ENCODE data around the gene AKAP11.
A peak's percentile ranks its signal among the peaks of the same experiment; 100 is the strongest.
"Not testable (repeated sequence)": the region's sequence is repeated elsewhere in the genome, so short reads cannot be mapped to it uniquely, and the experiment has no call there.

The AKAP11 gene, protein sequence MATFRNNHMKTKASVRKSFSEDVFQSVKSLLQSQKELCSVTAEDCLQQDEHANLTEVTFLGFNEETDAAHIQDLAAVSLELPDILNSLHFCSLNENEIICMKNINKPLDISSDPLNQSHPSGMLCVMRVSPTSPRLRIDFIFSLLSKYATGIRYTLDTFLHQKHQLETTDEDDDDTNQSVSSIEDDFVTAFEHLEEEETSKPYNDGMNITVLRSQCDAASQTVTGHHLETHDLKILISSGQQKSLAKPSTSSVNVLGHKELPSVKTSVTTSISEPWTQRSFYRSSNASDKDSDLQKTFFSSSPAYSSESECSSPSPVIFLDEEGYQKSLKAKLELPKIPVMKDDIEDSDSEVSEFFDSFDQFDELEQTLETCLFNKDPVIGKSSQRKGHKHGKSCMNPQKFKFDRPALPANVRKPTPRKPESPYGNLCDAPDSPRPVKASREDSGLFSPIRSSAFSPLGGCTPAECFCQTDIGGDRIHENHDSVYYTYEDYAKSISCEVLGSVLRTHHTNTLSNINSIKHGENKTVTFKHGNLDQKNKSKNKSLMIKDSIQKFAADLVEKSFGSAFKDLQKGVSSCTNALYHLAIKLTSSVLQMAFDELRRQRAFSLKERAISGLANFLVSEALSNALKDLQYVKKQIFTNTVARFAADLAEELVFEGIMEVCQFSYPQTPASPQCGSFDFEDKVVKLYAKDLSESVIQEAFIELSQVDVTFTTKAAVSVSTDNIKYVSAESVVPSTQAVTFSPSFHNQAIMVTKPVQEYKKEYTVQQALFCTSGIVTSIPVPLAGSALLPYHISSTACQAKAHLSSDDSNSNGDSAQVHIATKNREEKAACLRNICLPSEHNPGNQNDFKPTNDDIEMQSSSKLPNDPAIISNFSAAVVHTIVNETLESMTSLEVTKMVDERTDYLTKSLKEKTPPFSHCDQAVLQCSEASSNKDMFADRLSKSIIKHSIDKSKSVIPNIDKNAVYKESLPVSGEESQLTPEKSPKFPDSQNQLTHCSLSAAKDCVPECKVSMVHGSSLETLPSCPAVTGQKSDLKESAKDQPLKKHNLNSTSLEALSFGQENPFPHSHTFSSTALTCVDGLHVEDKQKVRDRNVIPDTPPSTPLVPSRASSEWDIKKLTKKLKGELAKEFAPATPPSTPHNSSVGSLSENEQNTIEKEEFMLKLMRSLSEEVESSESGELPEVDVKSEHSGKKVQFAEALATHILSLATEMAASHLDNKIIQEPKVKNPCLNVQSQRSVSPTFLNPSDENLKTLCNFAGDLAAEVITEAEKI (N-terminal part only)

GRCh38 chr13:42272115-42272803 lies at the start of gene AKAP11:
Gene AKAP11 (plus strand): TSS chr13:42272152. CDS start chr13:42286349, 14,197 bp downstream.
- H4K20me1 ChIP-seq (ENCODE audit: insufficient read depth), result no peaks in the 10 kb centered on the region

GRCh38 chr13:42223681-42224080 lies 48.3 kb upstream of the AKAP11 start:
- Histone ChIP-seq H3K79me2 (ENCODE audit: insufficient read depth, low read depth) (no peaks in the 10 kb centered on the region), H3K36me3 (ENCODE audit: insufficient read depth) (peaks cover 3% of the 10 kb centered on the region; the same call in 1 of the 2 replicates), H3K27ac (no peak overlapping the region), H3K4me1 (ENCODE audit: low read depth, poor library complexity, severe bottlenecking) (no peaks in the 10 kb centered on the region), H2AFZ (ENCODE audit: low read depth) (no peak overlapping the region), H3K4me2 (no peak overlapping the region), H3K4me3 (IDR thresholded peaks at IDR 0.05; ENCODE audit: insufficient read depth, low read depth, low read length) (no peak overlapping the region), H3K9ac (no peak overlapping the region), H4K20me1 (ENCODE audit: insufficient read depth) (no peaks in the 10 kb centered on the region), H3K27me3 (ENCODE audit: insufficient read depth, low read depth) (no peaks in the 10 kb centered on the region)
- TF ChIP-seq, protein P1, sequence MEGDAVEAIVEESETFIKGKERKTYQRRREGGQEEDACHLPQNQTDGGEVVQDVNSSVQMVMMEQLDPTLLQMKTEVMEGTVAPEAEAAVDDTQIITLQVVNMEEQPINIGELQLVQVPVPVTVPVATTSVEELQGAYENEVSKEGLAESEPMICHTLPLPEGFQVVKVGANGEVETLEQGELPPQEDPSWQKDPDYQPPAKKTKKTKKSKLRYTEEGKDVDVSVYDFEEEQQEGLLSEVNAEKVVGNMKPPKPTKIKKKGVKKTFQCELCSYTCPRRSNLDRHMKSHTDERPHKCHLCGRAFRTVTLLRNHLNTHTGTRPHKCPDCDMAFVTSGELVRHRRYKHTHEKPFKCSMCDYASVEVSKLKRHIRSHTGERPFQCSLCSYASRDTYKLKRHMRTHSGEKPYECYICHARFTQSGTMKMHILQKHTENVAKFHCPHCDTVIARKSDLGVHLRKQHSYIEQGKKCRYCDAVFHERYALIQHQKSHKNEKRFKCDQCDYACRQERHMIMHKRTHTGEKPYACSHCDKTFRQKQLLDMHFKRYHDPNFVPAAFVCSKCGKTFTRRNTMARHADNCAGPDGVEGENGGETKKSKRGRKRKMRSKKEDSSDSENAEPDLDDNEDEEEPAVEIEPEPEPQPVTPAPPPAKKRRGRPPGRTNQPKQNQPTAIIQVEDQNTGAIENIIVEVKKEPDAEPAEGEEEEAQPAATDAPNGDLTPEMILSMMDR (conservative IDR thresholded peaks at IDR 0.05; ENCODE audit: low read depth, low read length), result no peak

More at GRCh38 chr13:42272115-42272803, at the start of gene AKAP11:
- Histone ChIP-seq H3K4me3 (IDR thresholded peaks at IDR 0.05; ENCODE audit: insufficient read depth, low read depth, low read length) (no peak within 1 kb of the TSS), H3K27me3 (ENCODE audit: insufficient read depth, low read depth) (no peaks in the 10 kb centered on the region), H2AFZ (ENCODE audit: low read depth) (peak within 1 kb of the TSS; percentile 76), H3K9ac (peak within 1 kb of the TSS; percentile 61), H3K4me1 (ENCODE audit: low read depth, poor library complexity, severe bottlenecking) (peaks cover 15% of the 10 kb centered on the region), H3K4me2 (peak within 1 kb of the TSS; percentile 59), H3K79me2 (ENCODE audit: insufficient read depth, low read depth) (0 out of 2 replicates have a peak, but pooled peaks cover 6% of the 10 kb centered on the region), H3K36me3 (ENCODE audit: insufficient read depth) (no peaks in the 10 kb centered on the region), H3K27ac (peak within 1 kb of the TSS; percentile 47)
- TF ChIP-seq, protein P1 (conservative IDR thresholded peaks at IDR 0.05; ENCODE audit: low read depth, low read length), result no peak

DNA sequence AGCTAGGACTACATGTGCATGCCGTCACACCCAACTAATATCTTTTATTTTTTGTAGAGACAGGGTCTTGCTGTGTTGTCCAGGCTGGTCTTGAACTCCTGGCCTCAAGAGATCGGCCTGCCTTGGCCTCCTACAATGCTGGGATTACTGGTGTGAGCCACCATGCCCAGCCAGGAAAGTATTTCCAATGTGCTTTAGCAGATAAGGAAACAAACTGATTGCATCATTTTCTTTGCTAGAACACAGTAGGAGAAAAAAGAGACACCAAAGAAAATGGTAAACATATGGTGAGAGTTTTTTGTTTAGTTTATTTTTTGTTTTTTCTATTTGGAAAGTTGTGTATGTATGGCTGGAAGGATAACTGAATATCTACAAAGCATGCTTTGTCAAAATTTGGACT lies 46.9 kb upstream of the AKAP11 start:
- no peak overlapping the region for H2AFZ ChIP-seq (ENCODE audit: low read depth)
- no peak overlapping the region for H3K9ac ChIP-seq
- TF ChIP-seq, protein P1 (conservative IDR thresholded peaks at IDR 0.05; ENCODE audit: low read depth, low read length), result no peak

GRCh38 chr13:42226759-42227158 lies 45.2 kb upstream of the AKAP11 start:
- not testable (repeated sequence) for H3K4me2 ChIP-seq; H3K4me3 ChIP-seq (IDR thresholded peaks at IDR 0.05; ENCODE audit: insufficient read depth, low read depth, low read length); H3K4me1 ChIP-seq (ENCODE audit: low read depth, poor library complexity, severe bottlenecking); H4K20me1 ChIP-seq (ENCODE audit: insufficient read depth); H3K27me3 ChIP-seq (ENCODE audit: insufficient read depth, low read depth); H3K79me2 ChIP-seq (ENCODE audit: insufficient read depth, low read depth); H2AFZ ChIP-seq (ENCODE audit: low read depth); H3K9ac ChIP-seq; H3K36me3 ChIP-seq (ENCODE audit: insufficient read depth); H3K27ac ChIP-seq

More for the DNA sequence above, 46.9 kb upstream of the AKAP11 start:
- no peaks in the 10 kb centered on the region for H4K20me1 ChIP-seq (ENCODE audit: insufficient read depth)
- H3K36me3 ChIP-seq (ENCODE audit: insufficient read depth), result peaks cover 3% of the 10 kb centered on the region; the same call in 1 of the 2 replicates
- no peak overlapping the region for H3K4me3 ChIP-seq (IDR thresholded peaks at IDR 0.05; ENCODE audit: insufficient read depth, low read depth, low read length)
- H3K79me2 ChIP-seq (ENCODE audit: insufficient read depth, low read depth), result no peaks in the 10 kb centered on the region
- no peak overlapping the region for H3K27ac ChIP-seq
- no peaks in the 10 kb centered on the region for H3K4me1 ChIP-seq (ENCODE audit: low read depth, poor library complexity, severe bottlenecking)
- no peaks in the 10 kb centered on the region for H3K27me3 ChIP-seq (ENCODE audit: insufficient read depth, low read depth)
- H3K4me2 ChIP-seq, result no peak overlapping the region

Data from KMS-11 (cell line).